RWPE2 (cell line): ENCODE measurements around the gene ATR.

Source experiments
- ATAC-seq: fragments of 200-7000 bp; cut with Tn5 transposase; 3 replicates; pipeline ENCODE4 v1.9.1; 2021; ENCODE audit warnings: low read depth
- DNase-seq: peaks from one replicate; pipeline ENCODE4 v3.0.0-alpha.2; 2020; ENCODE audit warnings: low spot score
- H3K27ac ChIP-seq: fragments of 450-650 bp; 2 replicates; pipeline ENCODE4 v1.5.1; 2017; ENCODE audit warnings: mild to moderate bottlenecking; ENCODE audit not compliant: poor library complexity, severe bottlenecking
- H3K27me3 ChIP-seq: fragments of 250-450 bp; sonication (Bioruptor Pico); 2 replicates; pipeline ENCODE4 v1.5.1; 2021; ENCODE audit warnings: mild to moderate bottlenecking, moderate library complexity; ENCODE audit not compliant: insufficient read depth, poor library complexity, severe bottlenecking
- H3K36me3 ChIP-seq: fragments of 250-450 bp; sonication (Bioruptor Pico); 2 replicates; pipeline ENCODE4 v1.5.1; 2020; ENCODE audit warnings: low read depth, mild to moderate bottlenecking, moderate library complexity
- H3K4me1 ChIP-seq: fragments of 250-450 bp; sonication (Bioruptor Pico); 2 replicates; pipeline ENCODE4 v1.5.1; 2021; ENCODE audit warnings: mild to moderate bottlenecking, moderate library complexity; ENCODE audit not compliant: insufficient read depth, poor library complexity, severe bottlenecking
- H3K4me3 ChIP-seq: fragments of 250-450 bp; sonication (Bioruptor Pico); 2 replicates; pipeline ENCODE4 v1.5.1; 2021; ENCODE audit warnings: mild to moderate bottlenecking, moderate library complexity; ENCODE audit not compliant: severe bottlenecking
- H3K9me3 ChIP-seq: fragments of 250-450 bp; sonication (Bioruptor Pico); 2 replicates; pipeline ENCODE4 v1.5.1; 2021; ENCODE audit warnings: mild to moderate bottlenecking, moderate library complexity; ENCODE audit not compliant: severe bottlenecking
- TF ChIP-seq, protein P1 (sequence below): fragments of 450-650 bp; IDR thresholded peaks from one replicate; pipeline ENCODE4 v1.5.1; 2017; ENCODE audit warnings: mild to moderate bottlenecking, moderate library complexity; ENCODE audit not compliant: poor library complexity, severe bottlenecking

ATR gene

DNA sequence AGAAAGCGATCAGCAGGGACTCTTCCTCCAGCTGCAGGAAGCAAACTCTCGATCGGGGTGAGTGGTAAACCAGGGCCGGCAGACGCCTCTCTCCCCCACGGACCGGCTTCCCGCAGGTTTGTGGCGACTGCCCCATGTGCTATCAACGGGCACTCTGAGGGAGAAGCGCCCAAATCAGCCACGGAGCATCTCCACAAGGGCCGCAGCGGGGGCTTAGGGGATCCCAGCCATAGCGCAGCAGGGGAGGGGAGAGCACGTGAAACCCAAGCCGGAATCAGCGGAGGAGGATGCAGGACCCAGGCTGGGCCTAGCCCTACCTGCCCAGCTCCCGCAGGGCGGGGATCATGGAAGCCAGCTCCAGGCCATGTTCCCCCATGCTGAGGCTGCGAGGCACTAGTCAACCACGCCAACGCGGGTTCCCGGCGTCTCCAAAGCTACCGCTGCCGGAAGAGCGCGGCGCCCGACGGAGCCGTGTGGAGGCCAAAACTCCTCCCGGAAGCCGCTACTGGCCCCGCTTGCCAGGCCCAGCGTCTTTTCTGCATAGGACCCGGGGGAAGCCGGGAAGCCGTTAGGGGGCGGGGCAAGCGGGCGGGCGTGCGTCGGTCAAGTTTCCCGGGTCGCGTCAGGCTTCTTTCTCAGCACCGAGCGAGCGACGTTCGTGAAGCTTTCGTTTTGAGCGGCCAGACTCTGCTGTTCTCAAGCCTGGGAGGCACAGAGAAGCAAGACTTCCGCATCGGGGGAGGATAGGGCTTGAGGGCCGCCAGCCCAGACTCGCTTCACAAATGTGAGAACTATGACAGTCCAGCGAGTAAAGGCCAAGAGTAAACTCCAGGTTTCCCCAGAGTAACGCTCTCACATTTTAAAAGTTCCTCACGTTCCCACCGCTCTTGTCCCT lies at the start of gene ATR:
Gene ATR, minus strand, starts transcription at position 405 of the 895 bp plus-strand sequence. Its CDS starts 29 bp downstream, at position 376.
- H3K4me1 ChIP-seq = peaks cover 7% of the 10 kb centered on the region
- peak; percentile 95 for ATAC-seq

DNA sequence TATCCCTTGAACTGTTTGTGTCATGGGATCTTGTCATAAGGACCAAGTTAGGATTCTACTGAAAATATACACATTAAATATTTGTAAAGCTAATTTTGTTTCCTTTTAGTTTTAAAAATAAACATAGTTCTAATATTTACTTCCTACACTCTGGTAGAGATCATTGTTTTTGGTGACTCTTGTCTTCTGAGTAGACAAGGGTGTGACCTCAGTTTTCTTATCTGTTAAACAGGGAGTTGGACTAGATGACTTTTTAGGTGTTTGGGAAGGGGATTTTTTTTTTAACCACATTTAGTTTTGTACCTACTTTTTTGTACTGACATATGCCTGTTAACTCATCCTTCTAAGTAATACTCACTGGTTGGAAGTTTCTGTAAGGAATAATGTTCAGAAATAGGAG lies 48.4 kb upstream of the ATR start:
- Histone ChIP-seq H3K27me3 (no peaks in the 10 kb centered on the region), H3K4me1 (peaks cover 9% of the 10 kb centered on the region), H3K36me3 (no peaks in the 10 kb centered on the region), H3K9me3 (no peaks in the 10 kb centered on the region), H3K4me3 (no peak overlapping the region), H3K27ac (no peak overlapping the region)
- DNase-seq = no peak
- TF ChIP-seq, protein P1, sequence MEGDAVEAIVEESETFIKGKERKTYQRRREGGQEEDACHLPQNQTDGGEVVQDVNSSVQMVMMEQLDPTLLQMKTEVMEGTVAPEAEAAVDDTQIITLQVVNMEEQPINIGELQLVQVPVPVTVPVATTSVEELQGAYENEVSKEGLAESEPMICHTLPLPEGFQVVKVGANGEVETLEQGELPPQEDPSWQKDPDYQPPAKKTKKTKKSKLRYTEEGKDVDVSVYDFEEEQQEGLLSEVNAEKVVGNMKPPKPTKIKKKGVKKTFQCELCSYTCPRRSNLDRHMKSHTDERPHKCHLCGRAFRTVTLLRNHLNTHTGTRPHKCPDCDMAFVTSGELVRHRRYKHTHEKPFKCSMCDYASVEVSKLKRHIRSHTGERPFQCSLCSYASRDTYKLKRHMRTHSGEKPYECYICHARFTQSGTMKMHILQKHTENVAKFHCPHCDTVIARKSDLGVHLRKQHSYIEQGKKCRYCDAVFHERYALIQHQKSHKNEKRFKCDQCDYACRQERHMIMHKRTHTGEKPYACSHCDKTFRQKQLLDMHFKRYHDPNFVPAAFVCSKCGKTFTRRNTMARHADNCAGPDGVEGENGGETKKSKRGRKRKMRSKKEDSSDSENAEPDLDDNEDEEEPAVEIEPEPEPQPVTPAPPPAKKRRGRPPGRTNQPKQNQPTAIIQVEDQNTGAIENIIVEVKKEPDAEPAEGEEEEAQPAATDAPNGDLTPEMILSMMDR = no peak
- ATAC-seq = no peak

More for the DNA sequence above, at the start of gene ATR:
- H3K27ac ChIP-seq = peak within 1 kb of the TSS; percentile 39
- peak; percentile 95 for DNase-seq
- H3K27me3 ChIP-seq = no peaks in the 10 kb centered on the region
- no peaks in the 10 kb centered on the region for H3K9me3 ChIP-seq
- TF ChIP-seq, protein P1 = no peak
- H3K4me3 ChIP-seq = peak within 1 kb of the TSS; percentile 68
- 0 out of 2 replicates have a peak, but pooled peaks cover 4% of the 10 kb centered on the region for H3K36me3 ChIP-seq

DNA sequence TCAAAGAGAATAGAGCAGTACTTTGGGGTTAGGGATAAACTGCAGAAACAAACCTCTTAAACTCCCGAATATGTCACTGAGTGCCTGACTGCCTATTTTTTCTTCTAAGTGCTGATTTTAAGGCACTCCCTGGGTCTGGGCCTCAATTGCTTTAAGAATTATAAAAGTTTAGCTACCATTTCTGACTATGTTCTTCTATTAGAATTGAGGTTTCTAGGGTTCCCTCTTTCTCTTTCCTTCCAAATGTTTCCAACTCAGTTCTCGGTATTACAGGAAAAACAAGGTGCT lies 46.6 kb upstream of the ATR start:
- Histone ChIP-seq H3K27ac (no peak overlapping the region), H3K4me1 (peaks cover 9% of the 10 kb centered on the region), H3K36me3 (no peaks in the 10 kb centered on the region), H3K9me3 (no peaks in the 10 kb centered on the region), H3K27me3 (no peaks in the 10 kb centered on the region), H3K4me3 (no peak overlapping the region)
- DNase-seq (no peak), ATAC-seq (no peak)
- TF ChIP-seq, protein P1 = no peak

DNA sequence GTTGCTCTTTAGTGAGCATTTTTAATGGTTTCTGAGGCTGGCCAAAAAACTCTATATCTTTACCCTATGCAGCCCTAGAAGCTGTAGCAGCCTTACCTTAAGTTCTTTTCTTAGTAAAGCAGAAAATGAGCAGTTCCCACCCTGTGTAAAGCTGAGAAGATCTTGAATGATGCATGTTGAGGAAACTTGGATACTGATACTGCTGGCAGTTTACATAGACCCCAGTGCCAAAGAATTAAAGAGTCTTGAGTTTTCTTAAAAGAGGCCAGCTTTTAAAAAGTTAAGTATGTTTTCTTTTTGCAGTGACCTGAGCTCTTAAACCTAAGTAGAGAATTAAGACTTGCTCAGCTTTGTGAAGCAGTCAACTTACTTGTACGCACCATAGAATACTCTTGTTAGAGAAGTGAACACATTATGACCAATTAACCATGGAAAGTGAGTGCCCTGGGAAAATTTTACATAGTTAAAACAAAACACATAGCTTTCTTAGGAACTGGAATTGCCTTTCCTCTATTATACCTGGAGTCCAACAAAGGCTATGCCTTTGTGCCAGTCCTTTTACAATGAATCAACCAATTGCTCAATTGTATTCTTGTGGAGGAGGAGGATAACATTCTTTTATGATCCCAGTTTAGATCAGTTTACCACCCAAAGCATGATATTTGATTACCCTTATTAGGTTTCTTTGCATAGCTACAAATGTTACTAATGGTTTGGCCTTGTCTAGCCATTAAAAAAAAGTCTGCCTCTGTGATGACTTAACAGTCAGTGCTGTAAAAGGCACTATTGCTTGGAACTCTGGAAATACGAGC lies 46.0 kb upstream of the ATR start:
- TF ChIP-seq, protein P1 = no peak
- peaks cover 11% of the 10 kb centered on the region for H3K4me1 ChIP-seq
- DNase-seq (no peak), ATAC-seq (no peak)
- H3K27me3 ChIP-seq = no peaks in the 10 kb centered on the region
- H3K36me3 ChIP-seq = no peaks in the 10 kb centered on the region
- no peak overlapping the region for H3K4me3 ChIP-seq
- no peak overlapping the region for H3K27ac ChIP-seq
- no peaks in the 10 kb centered on the region for H3K9me3 ChIP-seq
